GM12873 (cell line): ENCODE results near the gene CTNNBL1.

ENCODE experiments used
- CTCF ChIP-seq: IDR thresholded peaks from 2 replicates; pipeline ENCODE4 v1.5.1; 2012; ENCODE audit warnings: low read depth, mild to moderate bottlenecking, moderate library complexity, low read length, control low read depth; ENCODE audit not compliant: insufficient read depth; ENCODE audit errors: missing control alignments

CTNNBL1 gene

GRCh38 chr20:37741570-37741969 lies 47.7 kb downstream of the CTNNBL1 start:
- TF ChIP-seq CTCF = no peak

GRCh38 chr20:37742131-37742530 lies 48.3 kb downstream of the CTNNBL1 start:
- TF ChIP-seq CTCF = no peak

- no peak for TF ChIP-seq CTCF
Observed at GRCh38 chr20:37744347-37744746, 50.5 kb downstream of the CTNNBL1 start.

GRCh38 chr20:37745553-37745952 lies 51.7 kb downstream of the CTNNBL1 start:
- TF ChIP-seq CTCF = no peak

GRCh38 chr20:37748015-37748414 lies 54.2 kb downstream of the CTNNBL1 start:
- TF ChIP-seq CTCF = no peak

GRCh38 chr20:37749218-37749617 lies 55.4 kb downstream of the CTNNBL1 start:
- TF ChIP-seq CTCF = no peak

GRCh38 chr20:37749620-37750403 lies 56.0 kb downstream of the CTNNBL1 start:
- no peak for TF ChIP-seq CTCF
